HCT116 (cell line): ENCODE measurements around the gene BEND7. TPM values are rescaled to one million over a fixed set of nuclear protein-coding genes. Genes with fewer than 3 reads are reported as not detected.

ENCODE experiments used
- ATAC-seq: fragments of 200-7000 bp; cut with Tn5 transposase; 2 replicates; pipeline ENCODE4 v1.9.1; 2020; ENCODE audit warnings: mild to moderate bottlenecking, moderate library complexity
- BruUV-seq: library from RNA; stranded (reverse); fragments of 400-500 nt; replicated peaks from 2 replicates; lab custom pipeline; 2021; lab: Mats Ljungman, UMichigan
- CTCF ChIA-PET: fragments of 300-600 bp; sonication (Branson Sonifier 250); formaldehyde crosslinking; loops from one replicate; lab custom pipeline; 2021; ENCODE audit warnings: antibody characterized with exemption; lab: Charles Lee
- POLR2A ChIA-PET: fragments of 300-600, 350-600 bp; sonication (Branson Sonifier 250); formaldehyde crosslinking; loops from one replicate; lab custom pipeline; 2021; ENCODE audit warnings: antibody characterized with exemption; lab: Charles Lee
- RAD21 ChIA-PET, 2 experiments: fragments of 300-600 bp; sonication (Branson Sonifier 250); formaldehyde crosslinking; loops; one replicate each; lab custom pipeline; 2023; ENCODE audit warnings: low total read pairs in 2 of 2; ENCODE audit not compliant: uncharacterized antibody in 2 of 2, unreplicated experiment in 2 of 2, low non-redundant PET in 1 of 2; lab: Charles Lee
- DNase-seq: peaks from one replicate; pipeline ENCODE4 v3.0.0-alpha.2; 2010; ENCODE audit warnings: low read depth, low spot score
- H2AFZ ChIP-seq: fragments of 200-600 bp; shearing (Covaris generic), sonication (generic); 2 replicates; pipeline ENCODE4 v1.6.1; 2017; ENCODE audit warnings: low read depth, mixed run types, mixed read lengths, antibody characterized with exemption, low read length; ENCODE audit not compliant: poor library complexity, severe bottlenecking
- H3K27ac ChIP-seq: 2 replicates; pipeline ENCODE4 v1.5.1; 2012; ENCODE audit warnings: low read depth, low read length
- H3K27me3 ChIP-seq: fragments of 200-600 bp; sonication (generic); 2 replicates; pipeline ENCODE4 v1.6.1; 2016; ENCODE audit warnings: mixed run types, low read length, mixed read lengths; ENCODE audit not compliant: insufficient read depth
- H3K36me3 ChIP-seq, 2 experiments: fragments of 200-500 bp in 1 of 2; fragments of 200-600 bp in 1 of 2; sonication (Bioruptor generic) in 1 of 2; sonication (generic) in 1 of 2; 2 replicates each; pipeline versions ENCODE4 v1.5.1 to v1.6.1; 2014 to 2016; ENCODE audit warnings: low read length in 2 of 2, inconsistent platforms in 1 of 2, mixed read lengths in 1 of 2, mixed run types in 1 of 2; ENCODE audit not compliant: insufficient read depth in 2 of 2, control insufficient read depth in 1 of 2
- H3K4me1 ChIP-seq, 2 experiments: fragments of 200-600 bp in 1 of 2; sonication (generic) in 1 of 2; 2 replicates each; pipeline versions ENCODE4 v1.5.1 to v1.6.1; 2012 to 2017; ENCODE audit warnings: low read length in 2 of 2, inconsistent platforms in 1 of 2, mild to moderate bottlenecking in 1 of 2, mixed read lengths in 1 of 2, mixed run types in 1 of 2, moderate library complexity in 1 of 2; ENCODE audit not compliant: insufficient read depth in 2 of 2, control insufficient read depth in 1 of 2
- H3K4me2 ChIP-seq: fragments of 200-600 bp; sonication (generic); 2 replicates; pipeline ENCODE4 v1.6.1; 2017; ENCODE audit warnings: mixed run types, low read length, mixed read lengths
- H3K4me3 ChIP-seq, 2 experiments: fragments of 200-600 bp in 1 of 2; sonication (generic) in 1 of 2; replicated peaks in 1 of 2; 2 replicates each; pipeline ENCODE4 v1.5.1; 2011 to 2016; ENCODE audit warnings: low read length in 2 of 2, control low read depth in 1 of 2, low read depth in 1 of 2, mild to moderate bottlenecking in 1 of 2, mixed read lengths in 1 of 2, mixed run types in 1 of 2
- H3K79me2 ChIP-seq: fragments of 200-600 bp; sonication (generic); 2 replicates; pipeline ENCODE4 v1.6.1; 2017; ENCODE audit warnings: mild to moderate bottlenecking, mixed run types, low read length, moderate library complexity, mixed read lengths; ENCODE audit not compliant: insufficient read depth
- H3K9ac ChIP-seq: fragments of 200-600 bp; sonication (generic); 2 replicates; pipeline ENCODE4 v1.6.1; 2016; ENCODE audit warnings: low read length, mixed read lengths
- H3K9me2 ChIP-seq: fragments of 200-600 bp; sonication (generic), shearing (Covaris generic); 2 replicates; pipeline ENCODE4 v1.6.1; 2017; ENCODE audit warnings: mixed run types, mild to moderate bottlenecking, moderate library complexity; ENCODE audit not compliant: insufficient read depth
- H3K9me3 ChIP-seq, 2 experiments: fragments of 200-500 bp in 1 of 2; fragments of 200-600 bp in 1 of 2; sonication (Bioruptor generic) in 1 of 2; sonication (generic) in 1 of 2; 2 replicates each; pipeline ENCODE4 v1.6.1; 2014 to 2017; ENCODE audit warnings: low read length in 2 of 2, mixed read lengths in 2 of 2, inconsistent platforms in 1 of 2, low read depth in 1 of 2, mild to moderate bottlenecking in 1 of 2, mixed run types in 1 of 2, moderate library complexity in 1 of 2; ENCODE audit not compliant: control insufficient read depth in 1 of 2, insufficient read depth in 1 of 2
- H4K20me1 ChIP-seq: fragments of 200-600 bp; sonication (generic), shearing (Covaris generic); 2 replicates; pipeline ENCODE4 v1.6.1; 2017; ENCODE audit warnings: mixed run types, mild to moderate bottlenecking, moderate library complexity; ENCODE audit not compliant: insufficient read depth
- CBX3 ChIP-seq: IDR thresholded peaks from 2 replicates; pipeline ENCODE4 v1.6.1; 2012; ENCODE audit warnings: low read depth
- EZH2 ChIP-seq: fragments of 200-600 bp; sonication (generic); IDR thresholded peaks from 2 replicates; pipeline ENCODE4 v1.6.1; 2017; ENCODE audit warnings: antibody characterized with exemption, mixed run types
- EZH2phosphoT487 ChIP-seq: fragments of 200-600 bp; IDR thresholded peaks from 2 replicates; pipeline ENCODE4 v1.6.1; 2018; ENCODE audit warnings: antibody characterized with exemption, borderline replicate concordance
- FOSL1 ChIP-seq: IDR thresholded peaks from 2 replicates; pipeline ENCODE4 v1.6.1; 2012; ENCODE audit warnings: low read depth
- JUND ChIP-seq: IDR thresholded peaks from 2 replicates; pipeline ENCODE4 v1.6.1; 2012
- POLR2A ChIP-seq: IDR thresholded peaks from 2 replicates; pipeline ENCODE4 v1.7.0; 2011; ENCODE audit warnings: borderline replicate concordance; ENCODE audit not compliant: insufficient read depth, insufficient read length; ENCODE audit errors: extremely low read depth
- RAD21 ChIP-seq: IDR thresholded peaks from 2 replicates; pipeline ENCODE4 v1.6.1; 2012; ENCODE audit warnings: low read depth, mild to moderate bottlenecking
- SIN3A ChIP-seq: IDR thresholded peaks from 2 replicates; pipeline ENCODE4 v1.6.1; 2012; ENCODE audit warnings: low read depth
- SP1 ChIP-seq: IDR thresholded peaks from 2 replicates; pipeline ENCODE4 v1.6.1; 2012; ENCODE audit warnings: low read depth
- TCF7L2 ChIP-seq: IDR thresholded peaks from 2 replicates; pipeline ENCODE4 v1.7.0; 2011; ENCODE audit warnings: borderline replicate concordance, inconsistent platforms; ENCODE audit not compliant: insufficient read depth, insufficient read length; ENCODE audit errors: extremely low read depth
- YY1 ChIP-seq: IDR thresholded peaks from 2 replicates; pipeline ENCODE4 v1.6.1; 2011; ENCODE audit warnings: low read length, low read depth, moderate library complexity, mild to moderate bottlenecking; ENCODE audit not compliant: insufficient replicate concordance; ENCODE audit errors: extremely low read depth
- ZNF274 ChIP-seq: fragments of 200-500 bp; sonication (Bioruptor generic); IDR thresholded peaks from 2 replicates; pipeline ENCODE4 v1.6.1; 2014; ENCODE audit warnings: mild to moderate bottlenecking, low read depth, low read length, inconsistent platforms
- intact Hi-C: fragments of 100-400 bp; cut with micrococcal nuclease; formaldehyde crosslinking; loops from 2 replicates; pipeline ENCODE4 v1.10.0; 2022
- total RNA-seq: library from RNA; stranded (reverse); gene quantifications from one replicate; pipeline ENCODE4 v1.2.1, GENCODE V29; 2021; ENCODE audit not compliant: unreplicated experiment
- TF ChIP-seq, protein P1 (sequence below), 3 experiments: fragments of 200-600 bp in 1 of 3; sonication (generic) in 1 of 3; IDR thresholded peaks in 2 of 3; conservative IDR thresholded peaks in 1 of 3; 2 replicates each; pipeline ENCODE4 v1.5.1; 2012 to 2017; ENCODE audit warnings: low read depth in 2 of 3, low read length in 2 of 3, antibody characterized with exemption in 1 of 3, borderline replicate concordance in 1 of 3, control low read depth in 1 of 3, mild to moderate bottlenecking in 1 of 3, mixed read lengths in 1 of 3, mixed run types in 1 of 3, moderate library complexity in 1 of 3; ENCODE audit not compliant: insufficient read depth in 1 of 3
- TF ChIP-seq, protein P2 (sequence below): IDR thresholded peaks from 2 replicates; pipeline ENCODE4 v1.6.1; 2012
- TF ChIP-seq, protein P3 (sequence below): IDR thresholded peaks from 2 replicates; pipeline ENCODE4 v1.6.1; 2012

The BEND7 gene
- total RNA-seq, 1 experiment from 2014 or later = 13.8 TPM

DNA sequence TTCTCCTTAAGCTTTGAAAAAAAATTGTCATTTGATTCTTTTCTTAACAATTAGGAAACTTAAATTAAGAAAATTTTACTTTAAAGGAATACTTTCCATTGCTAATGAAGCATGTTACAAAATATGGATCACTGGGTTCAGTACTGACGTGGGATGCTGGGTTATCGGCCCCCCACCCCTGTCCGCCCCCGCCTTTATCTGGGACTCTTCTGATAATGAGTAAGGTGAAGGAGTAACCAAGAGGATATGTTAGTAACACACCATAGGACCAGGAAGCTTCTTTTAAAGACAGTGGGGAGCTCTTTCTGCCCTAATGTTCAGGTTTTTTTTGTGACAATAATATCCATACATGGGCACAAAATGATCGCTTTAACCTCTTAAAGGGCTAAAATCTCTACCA, 29.7 kb downstream of the BEND7 start (continued):
- TF ChIP-seq, protein P1, sequence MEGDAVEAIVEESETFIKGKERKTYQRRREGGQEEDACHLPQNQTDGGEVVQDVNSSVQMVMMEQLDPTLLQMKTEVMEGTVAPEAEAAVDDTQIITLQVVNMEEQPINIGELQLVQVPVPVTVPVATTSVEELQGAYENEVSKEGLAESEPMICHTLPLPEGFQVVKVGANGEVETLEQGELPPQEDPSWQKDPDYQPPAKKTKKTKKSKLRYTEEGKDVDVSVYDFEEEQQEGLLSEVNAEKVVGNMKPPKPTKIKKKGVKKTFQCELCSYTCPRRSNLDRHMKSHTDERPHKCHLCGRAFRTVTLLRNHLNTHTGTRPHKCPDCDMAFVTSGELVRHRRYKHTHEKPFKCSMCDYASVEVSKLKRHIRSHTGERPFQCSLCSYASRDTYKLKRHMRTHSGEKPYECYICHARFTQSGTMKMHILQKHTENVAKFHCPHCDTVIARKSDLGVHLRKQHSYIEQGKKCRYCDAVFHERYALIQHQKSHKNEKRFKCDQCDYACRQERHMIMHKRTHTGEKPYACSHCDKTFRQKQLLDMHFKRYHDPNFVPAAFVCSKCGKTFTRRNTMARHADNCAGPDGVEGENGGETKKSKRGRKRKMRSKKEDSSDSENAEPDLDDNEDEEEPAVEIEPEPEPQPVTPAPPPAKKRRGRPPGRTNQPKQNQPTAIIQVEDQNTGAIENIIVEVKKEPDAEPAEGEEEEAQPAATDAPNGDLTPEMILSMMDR (IDR thresholded peaks at IDR 0.05 in 2 of 3, conservative IDR thresholded peaks at IDR 0.05 in 1 of 3; ENCODE audit: borderline replicate concordance in 1 of 3, insufficient read depth in 1 of 3, low read depth in 2 of 3, low read length in 2 of 3) = no peak

DNA sequence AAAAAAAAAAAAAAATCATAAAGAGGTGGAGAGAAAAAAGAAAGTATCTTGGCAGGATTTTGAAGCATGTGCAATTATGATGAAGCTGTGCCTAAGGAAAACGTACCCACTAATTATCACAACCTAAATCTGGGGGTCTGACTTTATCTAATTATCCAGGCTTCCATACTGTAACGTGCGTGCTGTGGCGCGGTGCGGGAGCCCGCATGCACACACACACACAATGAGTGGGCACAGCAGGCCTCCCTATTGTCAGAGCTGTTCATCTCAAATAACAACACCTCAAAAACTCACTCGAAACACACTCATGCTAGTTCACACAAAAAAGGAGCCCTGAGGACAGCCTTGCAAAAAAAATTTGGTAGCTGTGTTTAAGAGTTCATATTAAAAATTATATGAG, 31.9 kb downstream of the BEND7 start:
- Histone ChIP-seq H3K4me3 (no peak overlapping the region), H3K27ac (no peak overlapping the region), H3K9ac (no peak overlapping the region), H3K27me3 (no peaks in the 10 kb centered on the region), H2AFZ (no peak overlapping the region), H3K4me1 (no peaks in the 10 kb centered on the region), H3K79me2 (no peaks in the 10 kb centered on the region), H3K4me2 (no peak overlapping the region), H3K9me2 (no peaks in the 10 kb centered on the region), H3K36me3 (no peaks in the 10 kb centered on the region), H3K9me3 (no peaks in the 10 kb centered on the region), H4K20me1 (no peaks in the 10 kb centered on the region)
- intact Hi-C loops = no loop called here
- CTCF ChIA-PET = no interaction called here
- TF ChIP-seq, protein P2, sequence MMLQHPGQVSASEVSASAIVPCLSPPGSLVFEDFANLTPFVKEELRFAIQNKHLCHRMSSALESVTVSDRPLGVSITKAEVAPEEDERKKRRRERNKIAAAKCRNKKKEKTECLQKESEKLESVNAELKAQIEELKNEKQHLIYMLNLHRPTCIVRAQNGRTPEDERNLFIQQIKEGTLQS = no peak
- TF ChIP-seq JUND = no peak
- no peak for TF ChIP-seq EZH2phosphoT487
- TF ChIP-seq TCF7L2 = no peak
- ATAC-seq = no peak
- POLR2A ChIA-PET = no interaction called here
- BruUV-seq = no TSS peak
- no peak for DNase-seq
- RAD21 ChIA-PET = no interaction called here

DNA sequence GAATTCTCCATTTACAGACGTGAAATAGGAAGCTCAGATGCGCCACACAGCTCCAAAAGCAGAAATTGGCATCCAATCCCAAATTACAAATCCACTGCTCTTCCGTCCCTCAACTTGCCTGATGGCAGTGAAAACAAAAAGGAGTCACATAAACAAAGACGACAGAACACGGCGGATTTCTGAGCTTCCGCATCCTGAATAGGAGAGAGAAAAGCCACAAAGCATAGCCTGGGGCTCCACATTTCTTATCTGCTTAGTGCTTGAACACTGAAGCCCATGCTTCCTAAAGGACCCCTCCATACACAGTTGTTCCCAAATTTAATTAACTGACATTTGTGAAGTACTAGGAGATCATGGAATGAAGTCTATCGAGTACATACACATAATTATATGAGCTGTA, 32.6 kb downstream of the BEND7 start:
- RAD21 ChIA-PET = no interaction called here
- no peaks in the 10 kb centered on the region for H3K79me2 ChIP-seq
- H3K4me2 ChIP-seq = no peak overlapping the region
- H3K4me1 ChIP-seq = no peaks in the 10 kb centered on the region
- no peak for DNase-seq
- no peak for ATAC-seq
- H3K4me3 ChIP-seq = no peak overlapping the region
- no peaks in the 10 kb centered on the region for H3K9me2 ChIP-seq
- no peaks in the 10 kb centered on the region for H3K27me3 ChIP-seq
- intact Hi-C loops = no loop called here
- H3K36me3 ChIP-seq = no peaks in the 10 kb centered on the region
- H2AFZ ChIP-seq = no peak overlapping the region
- no peak overlapping the region for H3K27ac ChIP-seq
- BruUV-seq = no TSS peak
- H3K9ac ChIP-seq = no peak overlapping the region
- H4K20me1 ChIP-seq = no peaks in the 10 kb centered on the region
- no peaks in the 10 kb centered on the region for H3K9me3 ChIP-seq
- POLR2A ChIA-PET = no interaction called here
- CTCF ChIA-PET = no interaction called here
- TF ChIP-seq SP1 = no peak
- TF ChIP-seq RAD21 = no peak
- no peak for TF ChIP-seq POLR2A
- TF ChIP-seq JUND = no peak
- TF ChIP-seq, protein P3, sequence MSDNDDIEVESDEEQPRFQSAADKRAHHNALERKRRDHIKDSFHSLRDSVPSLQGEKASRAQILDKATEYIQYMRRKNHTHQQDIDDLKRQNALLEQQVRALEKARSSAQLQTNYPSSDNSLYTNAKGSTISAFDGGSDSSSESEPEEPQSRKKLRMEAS = no peak
- TF ChIP-seq EZH2phosphoT487 = no peak
- TF ChIP-seq ZNF274 = no peak
- no peak for TF ChIP-seq EZH2
- no peak for TF ChIP-seq FOSL1
- no peak for TF ChIP-seq CBX3
- TF ChIP-seq YY1 = no peak
- no peak for TF ChIP-seq TCF7L2
- TF ChIP-seq, protein P1 (IDR thresholded peaks at IDR 0.05 in 2 of 3, conservative IDR thresholded peaks at IDR 0.05 in 1 of 3; ENCODE audit: borderline replicate concordance in 1 of 3, insufficient read depth in 1 of 3, low read depth in 2 of 3, low read length in 2 of 3) = no peak
- TF ChIP-seq SIN3A = no peak
